NAMALWA (cell line): ENCODE data around the gene DBN1.
"Not testable (repeated sequence)": the region's sequence is repeated elsewhere in the genome, so short reads cannot be mapped to it uniquely, and the experiment has no call there.

Experiments
- DNase-seq: peaks from one replicate; pipeline ENCODE4 v3.0.0-alpha.2; 2015; ENCODE audit warnings: low spot score

DBN1 gene

DNA sequence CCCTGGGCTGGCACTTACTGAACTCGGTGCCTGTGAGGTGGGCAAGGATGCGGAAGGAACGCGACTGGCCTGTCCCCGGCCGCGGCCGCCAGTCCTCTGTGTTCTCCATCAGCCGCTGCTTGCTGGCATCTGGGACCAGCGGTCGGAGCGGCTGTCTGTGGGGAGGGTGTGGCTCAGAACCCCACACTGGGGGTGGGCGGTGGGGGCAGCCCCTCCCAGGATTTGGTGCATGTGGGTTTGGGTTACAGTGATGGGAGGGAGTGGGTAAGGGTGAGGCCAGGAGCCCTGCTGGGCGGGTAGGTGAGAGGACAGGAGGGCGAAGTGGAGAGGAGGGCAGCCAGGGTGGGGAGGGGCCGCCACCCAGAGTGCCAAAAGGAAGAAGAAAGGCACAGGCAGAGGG is 17.6 kb upstream of the DBN1 start:
- DNase-seq: no peak

- DNase-seq: no peak
Observed at GRCh38 chr5:177490311-177490991, 17.0 kb upstream of the DBN1 start.

DNA sequence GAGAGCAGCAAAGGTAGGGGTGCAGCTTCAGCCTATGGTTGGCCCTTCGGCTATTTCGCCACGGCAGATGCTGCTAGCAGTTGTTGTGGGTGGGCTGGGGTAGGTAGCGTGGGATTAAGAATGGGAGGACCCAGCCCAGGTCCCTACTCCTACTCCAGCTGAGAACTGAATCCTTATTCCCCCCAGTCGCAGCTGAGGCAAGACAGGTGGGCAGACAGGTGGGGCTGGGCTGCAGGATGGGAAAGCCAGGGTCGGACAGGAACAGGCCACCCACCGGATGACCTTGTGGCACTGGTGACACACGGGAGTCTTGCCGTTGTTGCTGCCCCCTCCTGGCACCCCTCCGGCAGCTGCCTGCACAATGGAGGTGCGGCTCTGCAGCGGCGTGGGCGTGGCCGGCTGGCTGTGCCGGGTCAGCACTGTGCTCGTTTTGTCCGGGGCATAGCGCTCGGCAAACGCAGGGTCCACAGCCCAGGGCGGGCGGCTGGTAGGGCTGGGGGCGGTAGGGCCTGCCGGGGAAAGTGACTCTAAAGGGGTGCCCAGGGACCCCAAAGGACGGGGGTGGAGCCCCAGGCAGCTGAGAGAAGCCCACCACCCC is 15.8 kb upstream of the DBN1 start:
- peak; percentile 60 for DNase-seq

- DNase-seq: no peak
Observed at GRCh38 chr5:177487975-177488374, 14.5 kb upstream of the DBN1 start.

GRCh38 chr5:177487144-177487543 is 13.7 kb upstream of the DBN1 start:
- no peak for DNase-seq

- DNase-seq: no peak
Observed at GRCh38 chr5:177486256-177486655, 12.8 kb upstream of the DBN1 start.

- not testable (repeated sequence) for DNase-seq
Observed at GRCh38 chr5:177485753-177486152, 12.3 kb upstream of the DBN1 start.

GRCh38 chr5:177484902-177485549 is 11.6 kb upstream of the DBN1 start:
- DNase-seq: no peak

DNA sequence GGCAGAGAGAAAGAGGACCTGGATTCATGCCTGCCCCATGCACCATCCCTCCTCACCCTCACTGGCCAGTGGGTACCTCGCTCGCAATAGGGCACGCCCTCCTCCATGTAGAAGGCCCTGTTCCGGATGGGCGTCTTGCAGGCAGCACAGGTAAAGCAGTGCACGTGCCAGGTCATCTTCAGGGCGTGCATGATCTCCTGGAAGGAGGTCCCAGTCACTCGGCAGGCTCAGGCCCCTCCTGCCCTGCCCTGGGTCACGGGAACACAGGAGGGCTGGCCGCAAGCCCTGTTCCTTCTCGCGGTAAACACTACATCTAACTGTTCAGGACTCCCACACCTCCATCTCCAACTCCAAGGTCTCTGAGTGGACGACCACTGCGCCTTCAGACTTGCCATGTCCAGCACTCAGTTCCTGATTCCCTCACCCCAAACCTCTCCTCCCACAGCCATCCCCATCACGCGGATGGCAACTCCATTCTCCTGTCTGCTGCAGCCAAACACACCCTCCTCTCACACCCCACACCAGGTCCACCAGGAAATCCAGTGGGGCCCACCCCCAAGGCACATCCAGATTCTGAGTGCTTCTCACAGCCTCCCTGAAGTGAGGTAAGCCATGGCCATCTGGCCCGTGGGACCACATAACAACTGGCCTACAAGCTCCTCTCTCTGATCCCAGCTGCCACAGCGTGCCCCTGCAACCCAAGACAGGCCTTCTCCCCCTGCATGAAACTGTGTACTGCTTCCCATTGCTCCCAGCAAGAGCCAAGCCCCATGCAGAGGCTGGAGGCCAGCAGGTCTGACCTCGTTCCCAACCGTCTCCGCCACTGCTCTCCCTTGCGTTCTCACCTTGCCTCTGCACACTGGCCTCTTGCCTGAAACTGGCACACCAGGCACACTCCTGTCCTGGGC is 10.8 kb upstream of the DBN1 start:
- no peak for DNase-seq

- DNase-seq: no peak
Observed at GRCh38 chr5:177483042-177483441, 9.6 kb upstream of the DBN1 start.

DNA sequence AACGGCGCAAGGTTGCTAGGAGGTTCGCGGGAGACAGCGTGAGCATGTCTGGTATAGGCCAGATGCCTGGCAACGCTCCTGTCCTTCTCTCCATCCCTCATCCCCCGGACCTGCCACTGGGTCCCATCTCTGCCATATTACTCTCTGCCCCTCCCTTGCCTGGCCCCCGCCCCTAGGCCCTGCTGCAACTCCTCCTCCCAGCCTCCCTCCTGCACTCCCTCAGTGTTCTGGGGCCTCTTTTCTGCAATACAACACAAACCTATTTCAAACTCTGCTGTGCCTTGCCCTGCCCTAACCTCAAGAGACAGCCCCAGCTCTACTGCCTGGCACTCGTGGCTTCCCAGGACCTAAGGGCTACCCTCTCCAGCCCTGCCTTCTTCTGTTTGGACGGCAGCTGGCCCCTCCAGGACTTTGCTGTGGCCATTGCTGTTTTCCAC is 8.9 kb upstream of the DBN1 start:
- DNase-seq: no peak

DNA sequence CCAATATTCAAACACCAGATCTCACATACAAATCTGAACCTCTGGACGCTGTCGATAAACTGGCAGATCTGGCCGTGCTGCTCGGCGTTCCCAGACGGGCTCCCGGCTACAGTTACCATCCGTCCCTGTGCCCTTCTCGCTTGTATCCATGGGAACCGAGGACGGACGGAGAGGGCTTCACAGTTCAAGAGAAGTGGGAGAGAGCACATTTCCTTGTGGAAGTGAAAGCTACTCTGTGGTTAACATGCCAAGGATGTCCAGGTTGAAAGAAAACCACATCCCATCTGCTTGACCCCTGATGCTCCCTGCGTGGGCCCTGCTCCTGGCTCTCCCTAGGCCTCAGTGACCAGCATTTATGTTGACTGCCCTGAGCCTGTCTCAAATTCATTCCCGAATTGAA is 6.3 kb upstream of the DBN1 start:
- no peak for DNase-seq

DNA sequence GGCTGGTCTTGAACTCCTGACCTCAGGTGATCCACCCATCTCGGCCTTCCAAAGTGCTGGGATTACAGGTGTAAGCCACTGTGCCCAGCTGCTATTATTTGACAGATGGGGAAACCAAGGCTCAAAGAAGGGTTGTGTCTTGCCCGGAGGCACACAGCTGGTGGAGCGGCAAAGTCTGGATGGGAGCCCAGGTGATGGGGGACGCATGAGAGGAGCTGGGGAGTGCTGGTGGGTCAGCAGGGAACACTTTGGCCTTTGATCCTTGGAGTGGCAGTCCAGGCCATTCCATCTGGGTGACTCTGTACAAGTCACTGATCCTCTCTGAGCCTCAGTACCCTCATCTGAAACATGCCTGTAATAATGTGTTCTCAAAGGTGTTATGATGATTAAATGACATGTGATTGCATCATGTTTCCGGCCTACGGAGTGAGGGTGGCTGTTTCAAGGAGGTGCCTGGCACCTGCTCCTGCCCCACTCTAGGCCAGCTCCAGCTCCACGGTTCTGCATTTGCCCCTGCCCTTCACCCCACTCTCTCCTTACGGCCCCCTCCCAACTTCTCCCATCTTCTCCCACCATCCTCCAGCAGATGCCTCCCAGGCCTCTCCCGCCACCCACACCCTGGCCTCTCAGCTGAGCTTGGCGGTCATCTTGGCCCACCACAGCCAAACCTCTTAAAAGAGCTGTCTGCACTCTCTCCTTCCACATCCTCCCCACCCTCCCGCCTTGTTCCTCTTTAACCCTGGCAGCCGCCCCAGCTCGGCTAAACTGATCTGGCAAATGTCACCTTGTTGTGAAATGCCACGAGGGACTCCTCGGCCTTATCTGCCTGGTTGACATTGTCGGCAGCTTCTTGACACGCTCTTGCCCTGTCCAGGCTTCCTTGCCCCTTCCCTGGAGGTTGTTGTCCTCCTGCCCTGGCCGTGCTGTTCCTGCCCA is 5.5 kb upstream of the DBN1 start:
- peak; percentile 88 for DNase-seq

GRCh38 chr5:177477701-177478477 is 4.5 kb upstream of the DBN1 start:
- DNase-seq: no peak

DNA sequence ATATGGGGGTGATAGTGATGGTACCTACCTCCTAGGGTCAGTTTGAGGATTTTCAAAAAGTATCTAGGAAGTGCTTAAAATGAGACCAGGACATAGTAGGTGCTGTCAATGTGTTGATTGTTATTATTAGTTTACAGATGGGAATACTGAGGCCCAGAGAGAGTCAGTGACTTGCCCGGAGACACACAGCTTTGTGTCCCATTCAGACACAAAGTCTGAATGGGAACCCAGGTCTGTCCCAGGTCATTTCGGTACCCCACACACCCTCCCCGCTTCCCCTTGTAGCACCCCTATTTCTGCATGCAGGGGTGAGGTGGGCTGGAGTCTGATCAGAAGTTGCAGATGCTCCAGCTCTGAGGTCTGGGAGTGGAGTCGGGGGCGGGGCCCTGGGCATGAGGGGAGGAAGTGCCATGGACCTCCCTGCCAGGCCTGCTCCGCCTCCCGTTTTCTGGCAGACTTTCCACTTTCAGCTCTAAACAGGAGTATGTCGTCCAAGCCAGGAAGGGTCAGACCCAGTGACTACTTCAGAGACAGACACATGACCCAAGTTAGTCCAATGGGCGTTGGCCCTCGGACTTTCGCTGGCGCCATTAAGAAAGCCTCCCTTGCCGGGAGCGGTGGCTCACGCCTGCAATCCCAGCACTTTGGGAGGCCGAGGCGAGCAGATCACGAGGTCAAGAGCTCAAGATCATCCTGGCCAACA is 3.2 kb upstream of the DBN1 start:
- no peak for DNase-seq

- no peak for DNase-seq
Observed at GRCh38 chr5:177475563-177476427, 2.4 kb upstream of the DBN1 start.

DNA sequence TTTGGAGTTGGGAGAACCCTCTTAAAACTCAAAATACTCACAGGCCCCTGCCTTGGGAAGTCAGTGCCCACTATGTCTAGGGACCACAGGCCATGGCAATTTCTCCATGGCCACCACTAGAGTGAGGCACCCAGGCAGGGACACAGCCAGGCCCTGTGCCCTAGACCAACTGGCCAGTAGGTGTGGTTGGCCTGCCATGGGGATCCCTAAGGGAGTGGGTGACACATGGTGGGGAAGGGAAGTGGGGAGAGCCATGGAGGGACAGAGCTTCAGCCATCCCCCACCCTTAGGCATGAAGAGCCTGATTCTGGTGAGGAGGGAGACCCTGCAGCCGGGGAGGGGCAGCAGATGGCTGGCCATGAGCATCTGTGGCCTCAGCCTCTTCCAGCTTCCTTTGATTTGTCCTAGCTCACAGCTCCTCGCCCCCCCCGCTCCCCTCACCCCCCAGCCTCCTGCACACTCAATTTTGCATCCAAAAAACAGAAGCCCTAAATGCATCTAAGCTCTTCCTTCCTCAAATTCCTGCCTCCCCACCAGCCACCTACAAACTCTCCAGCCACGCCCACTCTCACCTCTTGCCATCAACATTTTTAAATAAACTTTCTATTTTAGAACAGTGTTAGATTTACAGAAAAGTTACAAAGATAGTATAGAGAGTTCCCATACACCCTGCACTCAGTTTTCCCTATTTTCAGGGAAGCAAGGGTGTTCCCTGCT is 1.6 kb upstream of the DBN1 start:
- no peak for DNase-seq

DNA sequence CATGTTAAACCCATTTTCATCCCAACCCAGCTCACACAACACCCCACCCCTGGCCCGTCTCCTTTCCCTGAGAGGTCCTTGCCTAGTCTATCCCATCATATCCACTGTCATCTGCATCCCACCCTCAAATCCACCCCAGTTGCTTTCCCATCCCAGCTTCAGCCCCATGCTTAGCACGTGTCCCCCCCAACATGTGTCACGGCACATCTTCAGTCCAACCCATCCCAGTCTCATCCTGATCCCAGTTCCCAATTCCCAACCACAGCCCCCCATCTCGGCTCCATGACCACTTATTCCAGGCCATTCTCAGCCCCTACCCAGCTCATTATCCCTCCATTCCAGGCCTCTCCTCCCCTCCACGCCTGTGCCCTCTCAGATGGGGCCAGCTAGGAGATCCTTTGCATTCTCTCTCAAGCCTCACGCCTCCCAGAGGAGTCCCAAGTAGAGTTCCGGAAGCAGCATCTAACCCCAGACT is 605 bp upstream of the DBN1 start:
- DNase-seq: no peak
